Colonic mucosa (tissue), 4 donors: ENCODE measurements around the gene BAHD1. TPM values are rescaled to one million over a fixed set of nuclear protein-coding genes. Genes with fewer than 3 reads are reported as not detected.

Experiments used
- DNase-seq: peaks from one replicate; pipeline ENCODE4 v3.0.0-alpha.2; 2020
- H3K27ac ChIP-seq: fragments of 200-600 bp; one replicate; pipeline ENCODE4 v1.8.0; 2021
- H3K27me3 ChIP-seq: fragments of 200-600 bp; one replicate; pipeline ENCODE4 v1.8.0; 2021
- H3K36me3 ChIP-seq: fragments of 200-600 bp; one replicate; pipeline ENCODE4 v1.8.0; 2021
- H3K4me1 ChIP-seq: fragments of 200-600 bp; one replicate; pipeline ENCODE4 v1.8.0; 2021; ENCODE audit warnings: mild to moderate bottlenecking
- H3K4me3 ChIP-seq: fragments of 200-600 bp; one replicate; pipeline ENCODE4 v1.8.0; 2021
- H3K9ac ChIP-seq, 2 donors: one replicate each; pipeline ENCODE4 v1.7.0; 2013; ENCODE audit warnings: control low read depth in 2 of 2, low read depth in 2 of 2, low read length in 2 of 2
- H3K9me3 ChIP-seq: fragments of 200-600 bp; one replicate; pipeline ENCODE4 v1.8.0; 2021
- CTCF ChIP-seq: fragments of 200-600 bp; IDR thresholded peaks from one replicate; pipeline ENCODE4 v1.8.0; 2022; ENCODE audit warnings: antibody characterized with exemption, mild to moderate bottlenecking
- intact Hi-C: fragments of 100-400 bp; cut with DNase I; formaldehyde crosslinking; loops from one replicate; pipeline ENCODE4 v1.14.1; 2022
- total RNA-seq, 2 donors: library from RNA; stranded (reverse); fragmentation: NEBNext Ultra II Directional in 1 of 2; extraction: Animal tissue kit (Norgen Biotek cat#: 25700) in 1 of 2; gene quantifications; one replicate each; pipeline ENCODE4 v1.2.1, GENCODE V29; 2021
- donor health status: healthy.
- donor health status: DM: no; HTN: no; CAD: no.
- donor health status: DM: no; HTN: no; CAD: no.

Gene BAHD1
- total RNA-seq, 2 donors from 2014 or later = 25.3 to 26.3 TPM

- no peak for TF ChIP-seq CTCF
Observed at GRCh38 chr15:40458495-40459371, 18.0 kb downstream of the BAHD1 start.

DNA sequence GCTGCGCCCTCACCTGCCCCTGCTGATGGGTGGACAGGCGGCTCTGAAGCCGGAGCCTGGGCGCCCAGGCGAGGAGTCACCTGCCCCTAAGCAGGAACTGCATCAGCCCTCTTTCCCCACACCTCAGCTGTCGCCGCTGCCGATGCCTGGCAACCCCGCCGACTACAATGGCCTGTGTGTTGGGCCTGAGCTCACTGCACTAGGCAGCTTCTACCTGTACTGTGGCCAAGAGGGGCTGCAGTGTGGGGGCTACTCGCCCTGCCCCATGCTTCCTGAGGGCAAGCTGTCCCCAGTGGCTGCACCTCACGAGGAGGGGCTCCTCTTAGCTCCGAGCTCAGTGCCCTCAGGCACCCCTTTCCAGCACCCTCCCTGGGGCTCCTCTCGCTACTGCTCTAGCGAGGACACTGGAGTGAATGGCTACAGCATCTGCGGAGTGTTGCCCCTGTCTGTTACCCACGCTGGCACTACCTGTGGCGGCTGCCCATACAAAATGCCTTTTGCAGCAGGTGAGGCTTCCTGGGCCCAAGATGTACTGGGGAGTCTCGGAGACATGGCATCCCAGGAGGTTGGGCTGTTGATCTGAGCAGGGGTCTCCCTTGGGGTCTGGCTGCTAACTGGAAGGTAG is 18.8 kb downstream of the BAHD1 start:
- DNase-seq = no peak
- H3K4me3 ChIP-seq = no peak overlapping the region
- TF ChIP-seq CTCF = no peak
- no peaks in the 10 kb centered on the region for H3K27me3 ChIP-seq
- H3K9ac ChIP-seq = no peak overlapping the region
- no peaks in the 10 kb centered on the region for H3K9me3 ChIP-seq
- intact Hi-C loops = no loop called here
- H3K36me3 ChIP-seq = peaks cover under 1% of the 10 kb centered on the region
- no peak overlapping the region for H3K27ac ChIP-seq
- no peaks in the 10 kb centered on the region for H3K4me1 ChIP-seq

More at GRCh38 chr15:40458495-40459371, 18.0 kb downstream of the BAHD1 start:
- Histone ChIP-seq H3K27ac (no peak overlapping the region), H3K36me3 (no peaks in the 10 kb centered on the region), H3K4me3 (no peak overlapping the region), H3K9ac (no peak overlapping the region), H3K9me3 (no peaks in the 10 kb centered on the region), H3K27me3 (no peaks in the 10 kb centered on the region), H3K4me1 (no peaks in the 10 kb centered on the region)
- DNase-seq = no peak
- intact Hi-C loops = no loop called here

DNA sequence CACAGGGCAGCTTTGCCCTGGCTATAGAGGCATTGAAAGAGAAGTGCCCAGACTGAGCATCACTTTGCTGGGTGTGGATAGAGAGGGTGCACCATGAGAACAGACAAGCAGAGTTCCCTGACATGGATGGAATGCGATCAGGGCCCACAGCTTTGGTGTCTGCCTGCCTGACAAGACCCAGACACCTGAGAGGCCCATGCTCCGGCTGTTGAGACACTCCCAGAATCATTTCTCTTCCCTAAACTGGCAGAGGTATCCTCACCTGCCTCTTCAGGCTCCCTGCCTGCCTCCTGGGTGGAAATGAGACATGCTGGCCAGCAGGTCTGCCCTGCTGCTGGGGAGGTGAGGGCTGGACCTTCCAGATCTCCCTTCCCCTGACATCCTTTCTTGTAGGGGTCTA is 19.7 kb downstream of the BAHD1 start:
- Histone ChIP-seq H3K27me3 (no peaks in the 10 kb centered on the region), H3K9me3 (no peaks in the 10 kb centered on the region), H3K4me1 (no peaks in the 10 kb centered on the region), H3K36me3 (peaks cover 5% of the 10 kb centered on the region), H3K27ac (no peak overlapping the region), H3K9ac (no peak overlapping the region), H3K4me3 (no peak overlapping the region)
- DNase-seq = no peak
- intact Hi-C loops = no loop called here
- no peak for TF ChIP-seq CTCF

- no peak for DNase-seq
Observed at GRCh38 chr15:40461958-40462357, 21.2 kb downstream of the BAHD1 start.

DNA sequence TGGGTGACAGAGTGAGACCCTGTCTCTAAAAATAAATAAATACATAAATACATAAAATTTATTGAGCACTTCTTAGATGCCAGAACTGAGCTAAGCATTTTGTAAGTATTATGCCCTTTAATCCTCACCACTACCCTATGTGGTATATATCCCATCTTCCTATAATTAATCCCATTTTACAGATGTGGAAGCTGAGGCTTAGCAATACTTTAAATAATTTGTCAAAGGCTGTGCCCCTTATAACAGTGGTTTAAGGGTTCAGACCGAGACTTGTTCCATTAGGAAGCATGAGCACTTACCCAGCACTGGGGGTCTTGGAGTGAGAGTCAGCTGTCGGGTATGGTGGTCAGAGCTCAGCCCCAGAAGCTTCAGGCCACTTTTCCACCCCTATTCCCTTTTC is 22.5 kb downstream of the BAHD1 start:
- TF ChIP-seq CTCF = no peak
- H3K4me3 ChIP-seq = no peak overlapping the region
- H3K36me3 ChIP-seq = peaks cover 5% of the 10 kb centered on the region
- H3K9ac ChIP-seq = no peak overlapping the region
- H3K9me3 ChIP-seq = no peaks in the 10 kb centered on the region
- H3K27ac ChIP-seq = no peak overlapping the region
- no peaks in the 10 kb centered on the region for H3K27me3 ChIP-seq
- intact Hi-C loops = no loop called here
- no peak for DNase-seq
- H3K4me1 ChIP-seq = no peaks in the 10 kb centered on the region

More at GRCh38 chr15:40461958-40462357, 21.2 kb downstream of the BAHD1 start:
- Histone ChIP-seq H3K9me3 (no peaks in the 10 kb centered on the region), H3K9ac (no peak overlapping the region), H3K4me3 (no peak overlapping the region), H3K36me3 (peaks cover 5% of the 10 kb centered on the region), H3K27ac (no peak overlapping the region), H3K4me1 (no peaks in the 10 kb centered on the region), H3K27me3 (no peaks in the 10 kb centered on the region)
- intact Hi-C loops = no loop called here
- no peak for TF ChIP-seq CTCF
